DOHH2 (cell line): ENCODE data around the gene ECE1.

Experiments used
- H3F3A ChIP-seq: fragments of 200-600 bp; sonication (generic), shearing (Covaris generic); 2 replicates; pipeline ENCODE4 v1.6.0; 2016; ENCODE audit warnings: antibody characterized with exemption, mild to moderate bottlenecking; ENCODE audit not compliant: control insufficient read depth, insufficient read depth
- H3K27ac ChIP-seq: fragments of 200-600 bp; sonication (generic); 2 replicates; pipeline ENCODE4 v1.5.1; 2014; ENCODE audit warnings: low read depth, mild to moderate bottlenecking, low read length, moderate library complexity
- H3K27me3 ChIP-seq: fragments of 200-600 bp; sonication (generic); 2 replicates; pipeline ENCODE4 v1.6.1; 2014; ENCODE audit warnings: mild to moderate bottlenecking, low read length, mixed read lengths; ENCODE audit not compliant: control insufficient read depth
- H3K36me3 ChIP-seq: fragments of 200-600 bp; sonication (generic); 2 replicates; pipeline ENCODE4 v1.6.1; 2014; ENCODE audit warnings: mild to moderate bottlenecking, low read length, moderate library complexity, mixed read lengths; ENCODE audit not compliant: control insufficient read depth
- H3K4me1 ChIP-seq: fragments of 200-600 bp; sonication (generic); 2 replicates; pipeline ENCODE4 v1.6.1; 2014; ENCODE audit warnings: mild to moderate bottlenecking, low read length, mixed read lengths; ENCODE audit not compliant: control insufficient read depth
- H3K4me2 ChIP-seq: fragments of 200-600 bp; sonication (generic); 2 replicates; pipeline ENCODE4 v1.6.0; 2014; ENCODE audit warnings: mild to moderate bottlenecking, low read length, moderate library complexity
- H3K4me3 ChIP-seq: fragments of 200-600 bp; sonication (generic); 2 replicates; pipeline ENCODE4 v1.5.1; 2014; ENCODE audit warnings: mild to moderate bottlenecking, low read length, mixed read lengths
- H3K79me2 ChIP-seq: fragments of 200-600 bp; sonication (generic); 2 replicates; pipeline ENCODE4 v1.6.1; 2014; ENCODE audit warnings: mild to moderate bottlenecking, low read length, mixed read lengths; ENCODE audit not compliant: control insufficient read depth
- H3K9me2 ChIP-seq: fragments of 200-600 bp; sonication (generic); replicated peaks from 2 replicates; pipeline ENCODE4 v1.6.1; 2014; ENCODE audit warnings: mild to moderate bottlenecking, low read length, mixed read lengths; ENCODE audit not compliant: control insufficient read depth
- H3K9me3 ChIP-seq: fragments of 200-600 bp; sonication (generic); 2 replicates; pipeline ENCODE4 v1.6.1; 2014; ENCODE audit warnings: antibody characterized with exemption, low read length, mixed read lengths; ENCODE audit not compliant: control insufficient read depth, insufficient read depth
- H4K20me1 ChIP-seq: fragments of 200-600 bp; sonication (generic); 2 replicates; pipeline ENCODE4 v1.6.0; 2014; ENCODE audit warnings: low read depth, mild to moderate bottlenecking, antibody characterized with exemption, low read length, moderate library complexity; ENCODE audit not compliant: control insufficient read depth, insufficient read depth
- CTCF ChIP-seq: fragments of 200-600 bp; sonication (generic); IDR thresholded peaks from one replicate; pipeline ENCODE4 v1.5.1; 2014; ENCODE audit warnings: antibody characterized with exemption, mild to moderate bottlenecking, low read depth, low read length; ENCODE audit not compliant: poor library complexity, severe bottlenecking
- EZH2phosphoT487 ChIP-seq: fragments of 200-600 bp; sonication (generic); IDR thresholded peaks from 2 replicates; pipeline ENCODE4 v1.6.1; 2017; ENCODE audit warnings: borderline replicate concordance, mild to moderate bottlenecking, antibody characterized with exemption, low read length, moderate library complexity, mixed read lengths

Gene ECE1

GRCh38 chr1:21189421-21189820, 100.8 kb downstream of the ECE1 start:
- Histone ChIP-seq H3K9me2 (no peaks in the 10 kb centered on the region), H3K79me2 (no peaks in the 10 kb centered on the region), H3F3A (no peaks in the 10 kb centered on the region), H3K4me2 (no peak overlapping the region), H3K36me3 (no peaks in the 10 kb centered on the region), H4K20me1 (no peaks in the 10 kb centered on the region), H3K27me3 (peaks cover 14% of the 10 kb centered on the region), H3K4me3 (no peak overlapping the region), H3K4me1 (peaks cover 4% of the 10 kb centered on the region), H3K27ac (no peak overlapping the region), H3K9me3 (no peaks in the 10 kb centered on the region)
- TF ChIP-seq EZH2phosphoT487 (no peak), CTCF (no peak)

GRCh38 chr1:21188235-21188634, 102.0 kb downstream of the ECE1 start:
- H3K9me2 ChIP-seq: no peaks in the 10 kb centered on the region
- H4K20me1 ChIP-seq: no peaks in the 10 kb centered on the region
- H3F3A ChIP-seq: no peaks in the 10 kb centered on the region
- H3K9me3 ChIP-seq: no peaks in the 10 kb centered on the region
- H3K36me3 ChIP-seq: no peaks in the 10 kb centered on the region
- H3K4me2 ChIP-seq: no peak overlapping the region
- H3K79me2 ChIP-seq: no peaks in the 10 kb centered on the region
- TF ChIP-seq CTCF: no peak
- TF ChIP-seq EZH2phosphoT487: no peak
- no peak overlapping the region for H3K4me3 ChIP-seq
- H3K4me1 ChIP-seq: peaks cover 12% of the 10 kb centered on the region
- peaks cover 14% of the 10 kb centered on the region for H3K27me3 ChIP-seq
- H3K27ac ChIP-seq: no peak overlapping the region

- no peaks in the 10 kb centered on the region for H3F3A ChIP-seq
- H3K27me3 ChIP-seq: peaks cover 5% of the 10 kb centered on the region
- H3K79me2 ChIP-seq: no peaks in the 10 kb centered on the region
- TF ChIP-seq EZH2phosphoT487 (no peak), CTCF (no peak)
- no peaks in the 10 kb centered on the region for H3K9me3 ChIP-seq
- no peaks in the 10 kb centered on the region for H4K20me1 ChIP-seq
- no peaks in the 10 kb centered on the region for H3K36me3 ChIP-seq
- no peaks in the 10 kb centered on the region for H3K9me2 ChIP-seq
- no peak overlapping the region for H3K4me2 ChIP-seq
- no peak overlapping the region for H3K4me3 ChIP-seq
- no peak overlapping the region for H3K27ac ChIP-seq
- H3K4me1 ChIP-seq: peaks cover 12% of the 10 kb centered on the region
These were observed 105.0 kb downstream of the ECE1 start for GRCh38 chr1:21185221-21185731.

GRCh38 chr1:21184276-21184675, 106.0 kb downstream of the ECE1 start:
- no peaks in the 10 kb centered on the region for H3K9me2 ChIP-seq
- H3F3A ChIP-seq: no peaks in the 10 kb centered on the region; the same call in 1 of the 2 replicates
- no peaks in the 10 kb centered on the region for H3K36me3 ChIP-seq
- H3K4me2 ChIP-seq: peak overlapping the region; percentile 15
- H4K20me1 ChIP-seq: no peaks in the 10 kb centered on the region
- H3K4me1 ChIP-seq: peaks cover 12% of the 10 kb centered on the region
- H3K9me3 ChIP-seq: no peaks in the 10 kb centered on the region
- H3K27ac ChIP-seq: no peak overlapping the region
- peaks cover 5% of the 10 kb centered on the region; the same call in 1 of the 2 replicates for H3K27me3 ChIP-seq
- TF ChIP-seq CTCF: no peak
- TF ChIP-seq EZH2phosphoT487: no peak
- H3K79me2 ChIP-seq: no peaks in the 10 kb centered on the region
- H3K4me3 ChIP-seq: no peak overlapping the region
